ENCODE data around the gene RENBP.
A peak's percentile ranks its signal among the peaks of the same experiment; 100 is the strongest.
"Not testable (repeated sequence)": the region's sequence is repeated elsewhere in the genome, so short reads cannot be mapped to it uniquely, and the experiment has no call there.

The RENBP gene

GRCh38 chrX:153944140-153944799 is at the start of gene RENBP:
RENBP (minus strand) TSS chrX:153944643; CDS start chrX:153944610, 33 bp downstream.
- DNase-seq, result no peak

GRCh38 chrX:153993978-153994377 is 49.5 kb upstream of the RENBP start:
- DNase-seq, result no peak

GRCh38 chrX:153993079-153993478 is 48.6 kb upstream of the RENBP start:
- peak; percentile 90 for DNase-seq

- no peak for DNase-seq
Measured at GRCh38 chrX:153992180-153992579, 47.7 kb upstream of the RENBP start.

- DNase-seq, result no peak
Measured at GRCh38 chrX:153991013-153991580, 46.7 kb upstream of the RENBP start.

GRCh38 chrX:153989973-153990655 is 45.7 kb upstream of the RENBP start:
- no peak for DNase-seq

- DNase-seq, result no peak
Measured at GRCh38 chrX:153988493-153988892, 44.0 kb upstream of the RENBP start.

- no peak for DNase-seq
Measured at GRCh38 chrX:153984351-153985178, 40.1 kb upstream of the RENBP start.

GRCh38 chrX:153983321-153983801 is 38.9 kb upstream of the RENBP start:
- no peak for DNase-seq

- DNase-seq, result no peak
Measured at GRCh38 chrX:153981771-153982533, 37.5 kb upstream of the RENBP start.

GRCh38 chrX:153981231-153981630 is 36.8 kb upstream of the RENBP start:
- no peak for DNase-seq

- not testable (repeated sequence) for DNase-seq
Measured at GRCh38 chrX:153980394-153980793, 36.0 kb upstream of the RENBP start.

- DNase-seq, result no peak
Measured at GRCh38 chrX:153974726-153975286, 30.4 kb upstream of the RENBP start.

GRCh38 chrX:153974003-153974725 is 29.7 kb upstream of the RENBP start:
- no peak for DNase-seq

GRCh38 chrX:153973127-153974002 is 28.9 kb upstream of the RENBP start:
- DNase-seq, result peak; percentile 22

- DNase-seq, result peak; percentile 92
Measured at GRCh38 chrX:153972368-153973126, 28.1 kb upstream of the RENBP start, which contains the start of gene TMEM187. TMEM187 (plus strand) TSS chrX:153972754; CDS start chrX:153982063, 9,309 bp downstream.

GRCh38 chrX:153971450-153972367 is 27.3 kb upstream of the RENBP start, which contains the start of gene HCFC1:
HCFC1 (minus strand) TSS chrX:153971818; CDS start chrX:153970840, 978 bp downstream.
- peak; percentile 91 for DNase-seq

GRCh38 chrX:153971124-153971449 is 26.6 kb upstream of the RENBP start:
- DNase-seq, result peak; percentile 70

All from NCI-H1694 treated with DMSO at 0.1 percent for 48 hours (cell line).